ENCODE data around the gene OR52N4. TPM values are rescaled to one million over a fixed set of nuclear protein-coding genes. Genes with fewer than 3 reads are reported as not detected.

OR52N4 gene
- total and polyA plus RNA-seq, 2 experiments from 2014 or later, result not detected

GRCh38 chr11:5712507-5712906, 41.5 kb upstream of the OR52N4 start:
- peak in 1 of 2 experiments; percentile 56; a peak in 3 of 4 replicates for TF ChIP-seq CTCF (conservative IDR thresholded peaks at IDR 0.05; ENCODE audit: low read depth in 2 of 2)
- TF ChIP-seq ETS1 (IDR thresholded peaks at IDR 0.05), result no peak
- Histone ChIP-seq H3K36me3 (ENCODE audit: insufficient read depth) (no peaks in the 10 kb centered on the region), H3F3A (replicated peaks; ENCODE audit: low read depth) (no peaks in the 10 kb centered on the region), H3K27me3 (ENCODE audit: insufficient read depth) (no peaks in the 10 kb centered on the region), H4K20me1 (replicated peaks; ENCODE audit: insufficient read depth) (no peaks in the 10 kb centered on the region), H3K4me1 (ENCODE audit: insufficient read depth) (no peaks in the 10 kb centered on the region), H2AFZ (no peak overlapping the region), H3K27ac (ENCODE audit: low read depth) (no peak overlapping the region), H3K9me2 (ENCODE audit: insufficient read depth) (no peaks in the 10 kb centered on the region), H3K4me2 (no peak overlapping the region), H3K79me2 (replicated peaks; ENCODE audit: insufficient read depth) (no peaks in the 10 kb centered on the region), H3K4me3 (no peak overlapping the region)
- ATAC-seq (no peak), DNase-seq (ENCODE audit: low spot score) (peak; percentile 31)
- Mint-ChIP-seq H3K4me1 (no peaks in the 10 kb centered on the region), H3K9me3 (peaks cover 5% of the 10 kb centered on the region; the same call in 2 of the 3 replicates), H3K27me3 (ENCODE audit: insufficient read depth, low read depth, poor library complexity) (no peaks in the 10 kb centered on the region), H3K36me3 (ENCODE audit: low read depth) (peaks cover 2% of the 10 kb centered on the region; the same call in 1 of the 3 replicates), H3K27ac (no peak overlapping the region), H3K4me3 (no peak overlapping the region)

- H3K27me3 ChIP-seq (ENCODE audit: insufficient read depth), result no peaks in the 10 kb centered on the region
- ATAC-seq (no peak), DNase-seq (ENCODE audit: low spot score) (no peak)
- H3K27ac ChIP-seq (ENCODE audit: low read depth), result no peak overlapping the region
- Mint-ChIP-seq H3K36me3 (ENCODE audit: low read depth) (peaks cover 2% of the 10 kb centered on the region; the same call in 1 of the 3 replicates), H3K27me3 (ENCODE audit: insufficient read depth, low read depth, poor library complexity) (peaks cover 1% of the 10 kb centered on the region), H3K27ac (no peak overlapping the region), H3K9me3 (peaks cover 5% of the 10 kb centered on the region; the same call in 2 of the 3 replicates), H3K4me1 (no peaks in the 10 kb centered on the region), H3K4me3 (no peak overlapping the region)
- H3K9me2 ChIP-seq (ENCODE audit: insufficient read depth), result peaks cover 7% of the 10 kb centered on the region; the same call in 1 of the 2 replicates
- H3K36me3 ChIP-seq (ENCODE audit: insufficient read depth), result no peaks in the 10 kb centered on the region
- H2AFZ ChIP-seq, result no peak overlapping the region
- H3K4me1 ChIP-seq (ENCODE audit: insufficient read depth), result no peaks in the 10 kb centered on the region
- no peak overlapping the region for H3K4me2 ChIP-seq
- H3K4me3 ChIP-seq, result no peak overlapping the region
- no peaks in the 10 kb centered on the region for H4K20me1 ChIP-seq (replicated peaks; ENCODE audit: insufficient read depth)
- H3K79me2 ChIP-seq (replicated peaks; ENCODE audit: insufficient read depth), result no peaks in the 10 kb centered on the region
- H3F3A ChIP-seq (replicated peaks; ENCODE audit: low read depth), result no peaks in the 10 kb centered on the region
- no peak for TF ChIP-seq CTCF (conservative IDR thresholded peaks at IDR 0.05; ENCODE audit: low read depth in 2 of 2)
- TF ChIP-seq ETS1 (IDR thresholded peaks at IDR 0.05), result no peak
- TF ChIP-seq ZNF331 (CRISPR knock-in tag; IDR thresholded peaks at IDR 0.05; ENCODE audit: low read depth), result no peak
- no peak for TF ChIP-seq CREB1 (CRISPR knock-in tag; IDR thresholded peaks at IDR 0.05; ENCODE audit: low read depth)
- TF ChIP-seq EZH2phosphoT487 (IDR thresholded peaks at IDR 0.05; ENCODE audit: unreplicated experiment), result no peak
- TF ChIP-seq STAT1 (IDR thresholded peaks at IDR 0.05; ENCODE audit: unreplicated experiment), result no peak
- no peak for TF ChIP-seq EZH2 (IDR thresholded peaks at IDR 0.05; ENCODE audit: low read depth, unreplicated experiment)
- TF ChIP-seq NANOG (IDR thresholded peaks at IDR 0.05; ENCODE audit: borderline replicate concordance), result no peak
- no peak for TF ChIP-seq JUNB (IDR thresholded peaks at IDR 0.05; ENCODE audit: unreplicated experiment)
- no peak for TF ChIP-seq POLR2AphosphoS5 (IDR thresholded peaks at IDR 0.05; ENCODE audit: low read depth)
Measured at GRCh38 chr11:5713695-5714094, 40.3 kb upstream of the OR52N4 start.

Data from GM23338 (cell line).